WI38 (cell line): Measurements from ENCODE around the gene EIF3L.
"Not testable (repeated sequence)": the region's sequence is repeated elsewhere in the genome, so short reads cannot be mapped to it uniquely, and the experiment has no call there.

ENCODE experiments used
- H3K4me3 ChIP-seq: 2 replicates; pipeline ENCODE4 v1.5.1; 2011; ENCODE audit warnings: low read depth, mild to moderate bottlenecking, control low read depth, low read length
- TF ChIP-seq, protein P1 (sequence below): IDR thresholded peaks from 2 replicates; pipeline ENCODE4 v1.5.1; 2012; ENCODE audit warnings: low read depth, mild to moderate bottlenecking, control low read depth, low read length

EIF3L gene

DNA sequence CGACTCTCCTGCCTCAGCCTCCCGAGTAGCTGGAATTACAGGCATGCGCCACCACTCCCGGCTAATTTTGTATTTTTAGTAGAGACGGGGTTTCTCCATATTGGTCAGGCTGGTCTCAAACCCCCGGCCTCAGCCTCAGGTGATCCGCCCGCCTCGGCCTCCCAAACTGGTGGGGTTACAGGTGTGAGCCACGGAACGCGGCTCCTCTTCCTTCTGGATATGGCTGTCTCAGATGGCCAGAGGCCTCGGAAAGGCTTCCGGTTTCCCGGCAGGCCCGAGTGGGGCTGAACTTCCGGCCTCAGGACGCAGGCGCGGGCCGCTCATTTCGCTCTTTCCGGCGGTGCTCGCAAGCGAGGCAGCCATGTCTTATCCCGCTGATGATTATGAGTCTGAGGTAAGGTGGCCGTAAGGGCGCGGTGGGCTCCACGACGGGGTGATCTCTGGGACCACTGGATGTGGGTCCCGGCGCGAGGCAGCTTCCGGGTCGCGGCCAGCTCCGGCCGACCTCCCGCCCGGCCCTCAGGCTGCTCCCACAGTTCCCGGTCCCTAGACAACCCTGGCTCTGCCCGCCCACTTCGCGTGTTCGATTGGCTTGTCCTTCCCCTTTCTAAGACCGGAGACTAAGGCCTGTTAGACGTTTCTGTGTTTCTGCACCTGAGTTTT lies at the start of gene EIF3L:
EIF3L (plus strand) TSS at position 331 of the 663 bp plus-strand sequence; CDS start at position 362, 31 bp downstream.
- TF ChIP-seq, protein P1, sequence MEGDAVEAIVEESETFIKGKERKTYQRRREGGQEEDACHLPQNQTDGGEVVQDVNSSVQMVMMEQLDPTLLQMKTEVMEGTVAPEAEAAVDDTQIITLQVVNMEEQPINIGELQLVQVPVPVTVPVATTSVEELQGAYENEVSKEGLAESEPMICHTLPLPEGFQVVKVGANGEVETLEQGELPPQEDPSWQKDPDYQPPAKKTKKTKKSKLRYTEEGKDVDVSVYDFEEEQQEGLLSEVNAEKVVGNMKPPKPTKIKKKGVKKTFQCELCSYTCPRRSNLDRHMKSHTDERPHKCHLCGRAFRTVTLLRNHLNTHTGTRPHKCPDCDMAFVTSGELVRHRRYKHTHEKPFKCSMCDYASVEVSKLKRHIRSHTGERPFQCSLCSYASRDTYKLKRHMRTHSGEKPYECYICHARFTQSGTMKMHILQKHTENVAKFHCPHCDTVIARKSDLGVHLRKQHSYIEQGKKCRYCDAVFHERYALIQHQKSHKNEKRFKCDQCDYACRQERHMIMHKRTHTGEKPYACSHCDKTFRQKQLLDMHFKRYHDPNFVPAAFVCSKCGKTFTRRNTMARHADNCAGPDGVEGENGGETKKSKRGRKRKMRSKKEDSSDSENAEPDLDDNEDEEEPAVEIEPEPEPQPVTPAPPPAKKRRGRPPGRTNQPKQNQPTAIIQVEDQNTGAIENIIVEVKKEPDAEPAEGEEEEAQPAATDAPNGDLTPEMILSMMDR = no peak
- H3K4me3 ChIP-seq = peak within 1 kb of the TSS; percentile 80

DNA sequence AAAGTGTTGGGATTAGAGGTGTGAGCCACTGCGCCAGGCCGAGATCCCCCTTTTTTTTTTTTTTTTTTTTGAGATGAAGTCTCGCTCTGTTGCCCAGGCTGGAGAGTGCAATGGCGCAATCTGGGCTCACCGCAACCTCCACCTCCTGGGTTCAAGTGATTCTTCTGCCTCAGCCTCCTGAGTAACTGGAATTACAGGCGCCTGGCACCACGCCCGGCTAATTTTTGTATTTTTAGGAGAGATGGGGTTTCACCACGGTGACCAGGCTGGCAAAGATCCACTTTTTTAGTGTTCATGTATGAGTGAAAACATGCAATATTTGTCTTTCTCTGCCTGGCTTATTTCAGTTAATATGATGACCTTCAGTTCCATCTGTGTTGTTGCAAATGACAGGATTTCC lies 49.2 kb upstream of the EIF3L start:
- not testable (repeated sequence) for H3K4me3 ChIP-seq

DNA sequence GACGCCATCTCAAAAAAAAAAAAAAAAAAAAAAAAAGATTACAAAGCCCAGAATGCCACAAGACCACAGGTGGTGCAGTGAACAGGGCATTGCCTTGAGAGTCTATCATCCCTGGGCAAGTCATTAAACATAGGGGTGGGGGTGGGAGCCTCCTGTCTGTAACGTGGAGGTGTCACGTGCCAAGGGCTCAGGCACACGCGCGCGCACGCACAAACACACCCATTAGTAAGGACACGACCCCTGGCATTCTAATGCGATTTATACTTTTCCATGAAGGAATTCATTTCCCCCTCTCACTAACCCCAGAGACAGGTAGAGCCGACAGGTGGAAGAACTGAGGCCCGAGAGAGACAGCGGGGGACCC lies 47.3 kb upstream of the EIF3L start:
- H3K4me3 ChIP-seq = peak overlapping the region; percentile 60
- TF ChIP-seq, protein P1 = no peak

DNA sequence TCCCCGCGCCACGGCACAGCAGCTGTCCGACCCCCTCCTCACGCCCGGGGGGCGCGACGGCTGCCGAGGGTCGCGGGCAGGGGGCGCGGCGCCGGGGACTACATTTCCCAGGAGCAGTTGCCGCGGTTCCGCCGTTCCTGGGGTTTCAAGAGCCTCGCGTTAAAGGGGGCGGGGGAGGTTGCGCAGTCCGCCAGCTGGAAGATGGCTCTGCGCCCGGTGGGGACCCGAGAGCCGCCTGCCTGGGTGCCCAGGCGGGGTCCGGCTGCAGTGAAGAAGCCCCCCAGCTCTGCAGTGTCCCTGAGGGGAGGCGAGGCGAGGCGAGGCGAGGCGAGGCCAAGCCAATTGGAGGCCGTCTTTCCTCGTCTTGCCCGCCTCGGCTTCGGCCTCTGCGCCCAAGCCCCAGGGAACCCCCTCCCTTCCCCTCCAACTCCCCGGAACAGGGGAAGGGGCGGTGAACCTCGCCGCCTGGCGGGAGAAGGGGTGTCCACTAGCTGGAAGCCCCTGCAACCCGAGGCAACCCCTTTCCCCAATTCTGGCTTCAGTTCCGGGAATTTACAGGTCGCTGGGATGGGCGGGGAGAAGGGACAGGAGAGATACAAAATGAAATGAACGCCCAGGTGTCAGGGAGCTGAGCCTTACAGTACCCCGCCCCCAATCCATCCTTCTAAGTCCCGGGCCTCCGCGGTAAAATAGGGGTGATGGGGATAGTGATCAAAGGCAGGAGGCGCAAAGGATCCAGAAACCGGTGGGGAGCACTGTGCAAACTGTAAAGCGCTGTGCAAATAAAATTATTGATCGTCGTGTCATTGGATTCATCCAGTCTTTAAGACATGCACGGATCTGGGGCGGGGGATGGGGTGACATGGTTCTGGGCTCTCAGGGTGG lies 46.7 kb upstream of the EIF3L start:
- peak overlapping the region; percentile 60 for H3K4me3 ChIP-seq
- TF ChIP-seq, protein P1 = no peak

DNA sequence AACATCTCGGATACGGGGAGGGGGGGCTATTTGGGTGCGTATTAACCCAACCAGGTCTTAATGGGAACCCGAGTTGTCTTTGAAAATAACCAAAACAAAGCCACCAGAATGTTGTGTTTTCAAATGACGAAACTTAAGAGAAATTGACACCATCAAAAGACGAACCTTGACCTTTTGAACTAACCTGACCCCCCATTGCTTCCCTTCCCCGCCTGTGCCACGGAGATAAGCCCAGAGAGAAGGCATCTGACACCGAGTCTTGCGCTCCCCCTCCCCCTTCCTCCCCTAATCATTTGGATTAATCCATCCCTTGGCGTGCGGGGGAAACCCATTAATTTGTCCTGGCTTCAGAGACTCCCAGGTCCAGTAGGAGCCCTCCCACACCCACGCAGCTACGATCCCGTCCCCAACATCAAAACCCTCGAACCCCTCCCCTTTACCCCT lies 46.0 kb upstream of the EIF3L start:
- no peak overlapping the region for H3K4me3 ChIP-seq
- TF ChIP-seq, protein P1 = no peak

DNA sequence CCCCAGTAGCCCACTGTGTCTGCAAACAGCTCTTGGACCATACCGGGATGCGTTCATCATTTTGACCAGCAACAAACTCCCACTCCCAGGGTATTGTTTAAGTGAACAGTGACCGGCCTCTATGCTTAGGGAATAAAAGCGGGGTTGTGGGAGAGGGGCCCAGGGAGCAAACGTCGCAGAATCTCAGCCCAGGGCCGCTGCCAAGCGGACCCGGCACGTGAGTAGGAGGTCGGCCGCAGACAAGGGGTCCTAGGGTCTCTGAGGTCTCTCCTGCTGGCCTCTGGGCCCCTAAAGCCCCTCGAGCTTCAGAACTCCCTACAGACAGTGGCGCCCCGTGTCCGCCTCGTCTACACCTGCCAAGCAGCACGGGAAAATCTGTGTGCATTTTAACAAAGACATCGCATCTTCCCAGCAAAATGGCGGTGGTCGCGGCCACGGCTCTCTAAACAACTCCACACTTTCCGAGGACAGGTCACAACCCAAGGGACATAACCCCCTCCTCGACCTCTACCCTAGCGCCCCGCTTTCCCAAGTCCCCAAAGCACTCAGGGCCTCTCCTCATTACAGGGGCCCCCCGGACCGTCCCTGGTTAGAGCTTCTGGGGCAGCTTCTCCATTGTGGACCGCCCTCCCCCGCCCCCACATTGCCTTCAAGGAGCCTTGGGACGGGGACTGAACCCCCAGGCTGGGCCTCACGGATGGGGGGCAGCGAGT lies 45.4 kb upstream of the EIF3L start:
- no peak overlapping the region for H3K4me3 ChIP-seq
- TF ChIP-seq, protein P1 = no peak

DNA sequence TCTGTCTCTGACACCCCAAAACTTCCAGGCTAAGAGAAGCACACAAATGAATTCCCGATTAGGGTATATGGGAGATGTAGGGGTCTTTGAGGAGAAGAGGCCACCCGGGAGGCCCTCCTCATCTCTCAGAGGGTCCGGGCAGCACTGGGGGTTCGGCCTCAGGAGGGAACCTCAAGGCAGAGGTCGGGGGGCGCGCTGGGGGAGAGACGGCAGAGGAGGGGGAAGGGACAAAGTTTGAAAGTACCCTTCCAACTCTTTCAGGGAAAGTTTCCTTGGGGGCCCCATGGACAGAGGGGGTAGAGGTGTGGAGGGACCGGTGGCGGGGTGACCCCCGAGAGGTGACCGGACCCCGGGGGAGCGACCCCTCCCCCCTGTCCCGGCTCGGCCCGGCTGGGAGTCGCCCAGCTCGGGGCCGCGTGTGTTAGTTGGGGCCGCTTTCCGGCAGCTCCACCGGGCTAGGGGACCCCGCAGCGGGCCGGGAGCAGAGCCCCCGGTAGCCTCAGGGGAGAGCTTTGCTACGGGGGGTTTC lies 44.8 kb upstream of the EIF3L start:
- TF ChIP-seq, protein P1 = no peak
- H3K4me3 ChIP-seq = peak overlapping the region; percentile 72
